Pancreas (tissue), 10 donors: ENCODE data around the gene NUAK2. TPM values are rescaled to one million over a fixed set of nuclear protein-coding genes. Genes with fewer than 3 reads are reported as not detected.

Experiments
- ATAC-seq, 4 donors: fragments of 200-7000 bp; cut with Tn5 transposase; one replicate each; pipeline versions ENCODE4 v1.8.0 to v1.9.1; 2020; ENCODE audit warnings: mild to moderate bottlenecking in 4 of 4, moderate library complexity in 4 of 4
- DNase-seq, 6 donors: peaks; one replicate each; pipeline ENCODE4 v3.0.0-alpha.2; 2020
- FAIRE-seq: peaks from 2 replicates; lab custom pipeline; 2012; peaks lifted over from hg19 to GRCh38; lab: Jason Lieb, UNC
- H3K27ac ChIP-seq, 4 donors: fragments of 200-600 bp; sonication (generic); 1 replicate in 3 of 4; 2 replicates in 1 of 4; pipeline versions ENCODE4 v1.5.0 to v1.8.0; 2020
- H3K27me3 ChIP-seq, 4 donors: fragments of 200-600 bp; one replicate each; pipeline ENCODE4 v1.8.0; 2021
- H3K36me3 ChIP-seq, 3 donors: fragments of 200-600 bp; sonication (generic) in 1 of 3; one replicate each; pipeline versions ENCODE4 v1.5.0 to v1.8.0; 2020 to 2021
- H3K4me1 ChIP-seq, 3 donors: fragments of 200-600 bp; one replicate each; pipeline ENCODE4 v1.8.0; 2021
- H3K4me3 ChIP-seq, 4 donors: fragments of 200-600 bp; sonication (generic) in 2 of 4; one replicate each; pipeline versions ENCODE4 v1.5.0 to v1.8.0; 2020 to 2021
- H3K9me3 ChIP-seq, 4 donors: fragments of 200-600 bp; one replicate each; pipeline ENCODE4 v1.8.0; 2021
- CTCF ChIP-seq, 4 donors: fragments of 200-600 bp; sonication (generic) in 3 of 4; IDR thresholded peaks; one replicate each; pipeline versions ENCODE4 v1.5.0 to v1.8.0; 2021; ENCODE audit warnings: antibody characterized with exemption in 4 of 4
- WGBS, 2 donors: extraction: QIAGEN DNeasy Blood & Tissue Kit; methylation state at CpG; one replicate each; pipeline ENCODE4 v1.1.7; 2013; 5-methylcytosine and 5-hydroxymethylcytosine counted together
- intact Hi-C, 3 donors: fragments of 100-400 bp; cut with DNase I; formaldehyde crosslinking; loops; one replicate each; pipeline versions ENCODE4 v1.11.1 to v1.14.2; 2022
- polyA plus RNA-seq, 2 donors: library from polyadenylated mRNA; stranded (reverse); fragments of 200-250 nt; gene quantifications; one replicate each; pipeline ENCODE4 v1.2.3, GENCODE V29; 2013
- total RNA-seq, 6 donors: library from RNA; stranded (reverse); fragmentation: NEBNext Ultra II Directional in 4 of 6; extraction: Animal tissue kit (Norgen Biotek cat#: 25700) in 4 of 6; gene quantifications; one replicate each; pipeline versions ENCODE4 v1.2.1 to v1.2.4, GENCODE V29; 2021 to 2023
- donor health status: healthy with polysubstance abuse.
- donor health status: DM: no; HTN: no; CAD: no; lungs with moderate emphysema.
- donor health status: DM: no; HTN: no; CAD: no.
- donor health status: control.
- donor health status: control.
- donor health status: Bipolar disorder and iron deficiency.
- donor health status: DM: yes; HTN: yes; CAD: no.
- donor health status: DM: no; HTN: no; CAD: no.
- donor health status: DM: no; HTN: no; CAD: no.
- donor health status: DM: yes; HTN: yes; CAD: no.

NUAK2 gene
- total and polyA plus RNA-seq, 8 donors = 6.3 to 14.4 (median 8.6) TPM

GRCh38 chr1:205275133-205275532, 46.4 kb downstream of the NUAK2 start:
- WGBS, 2 donors = 10 to 15% methylated on average over 3 of the region's 3 CpGs
- DNase-seq (peak; percentile 67 to 95 (median 90)), FAIRE-seq (no peak), ATAC-seq (peak; percentile 82 to 87 (median 86))
- no peak overlapping the region for H3K4me3 ChIP-seq
- no peaks in the 10 kb centered on the region for H3K27me3 ChIP-seq
- no peak for TF ChIP-seq CTCF (IDR thresholded peaks at IDR 0.05)
- intact Hi-C loops = no loop called here
- H3K9me3 ChIP-seq = no peaks in the 10 kb centered on the region
- H3K27ac ChIP-seq = peak overlapping the region; percentile 49 to 72 (median 57)
- no peaks in the 10 kb centered on the region for H3K36me3 ChIP-seq
- H3K4me1 ChIP-seq = peaks cover 14 to 17% (median 16%) of the 10 kb centered on the region in 3 donors

DNA sequence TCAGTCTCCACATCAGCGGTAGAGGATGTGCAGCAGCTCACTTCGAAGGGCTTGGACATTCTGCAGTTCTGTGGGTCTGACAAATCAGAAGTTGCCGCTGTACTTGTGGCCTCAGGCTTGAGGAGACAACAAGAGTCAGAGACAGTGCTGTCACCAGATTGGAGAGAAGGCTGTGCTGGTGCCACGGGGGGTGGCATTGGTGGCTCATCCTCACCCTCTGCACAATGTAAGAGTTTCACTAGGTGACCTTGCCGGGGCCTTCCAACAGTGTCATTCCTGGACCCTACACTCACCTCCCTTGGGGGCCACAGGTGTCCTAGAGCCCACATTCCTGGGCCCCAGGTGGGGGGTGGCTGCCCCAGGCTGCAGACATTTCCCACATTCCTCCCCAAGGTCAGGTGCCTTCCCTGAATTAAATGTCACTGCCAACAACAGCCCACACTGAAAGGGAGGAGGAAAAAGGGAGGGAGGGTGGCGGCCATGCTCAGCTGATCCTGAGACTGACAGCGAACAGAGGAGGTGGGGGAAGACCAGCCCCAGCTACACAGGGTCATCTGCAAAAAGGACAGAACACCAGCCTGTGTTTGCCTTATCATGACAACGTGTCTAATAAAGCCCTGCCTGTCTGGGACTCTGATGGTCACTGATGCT, 47.4 kb downstream of the NUAK2 start:
- Histone ChIP-seq H3K27me3 (no peaks in the 10 kb centered on the region), H3K9me3 (no peaks in the 10 kb centered on the region), H3K4me3 (no peak overlapping the region), H3K4me1 (peaks cover 14 to 17% (median 16%) of the 10 kb centered on the region in 3 donors), H3K36me3 (no peaks in the 10 kb centered on the region), H3K27ac (peak overlapping the region; percentile 49 to 72 (median 57))
- DNase-seq (peak in 4 of 6 donors; percentile 41 to 67 (median 66)), ATAC-seq (peak; percentile 38 to 44 (median 40)), FAIRE-seq (no peak)
- intact Hi-C loops = loop anchor here in 2 of 3 donors (5.0 kb wide), 1 partner anchor 53 kb away; no protein-coding TSS in a partner anchor
- whole genome bisulfite sequencing, 2 donors = 57 to 60% methylated on average over 8 of the region's 8 CpGs
- TF ChIP-seq CTCF (IDR thresholded peaks at IDR 0.05) = no peak

GRCh38 chr1:205273551-205273982, 48.0 kb downstream of the NUAK2 start:
- peak overlapping the region; percentile 49 to 72 (median 57) for H3K27ac ChIP-seq
- H3K36me3 ChIP-seq = no peaks in the 10 kb centered on the region
- no peaks in the 10 kb centered on the region for H3K9me3 ChIP-seq
- peak; percentile 97 to 99 (median 98) for TF ChIP-seq CTCF (IDR thresholded peaks at IDR 0.05)
- WGBS, 2 donors = 1 to 2% methylated on average over 7 of the region's 7 CpGs
- peaks cover 14 to 17% (median 16%) of the 10 kb centered on the region in 3 donors for H3K4me1 ChIP-seq
- H3K4me3 ChIP-seq = no peak overlapping the region
- no peaks in the 10 kb centered on the region for H3K27me3 ChIP-seq
- no peak for FAIRE-seq
- intact Hi-C loops = loop anchor here (1.0 to 5.0 kb wide), 2 partner anchors 52 to 54 kb away; no protein-coding TSS in a partner anchor
- ATAC-seq = peak; percentile 73 to 91 (median 84)
- peak; percentile 85 to 96 (median 92) for DNase-seq

GRCh38 chr1:205272536-205272935, 49.0 kb downstream of the NUAK2 start:
- FAIRE-seq (no peak), DNase-seq (no peak), ATAC-seq (no peak)
- no peak for TF ChIP-seq CTCF (IDR thresholded peaks at IDR 0.05)
- no peaks in the 10 kb centered on the region for H3K36me3 ChIP-seq
- peaks cover 14 to 17% (median 16%) of the 10 kb centered on the region in 3 donors for H3K4me1 ChIP-seq
- H3K4me3 ChIP-seq = no peak overlapping the region
- 71 to 92% methylated on average over 3 of the region's 3 CpGs for WGBS, 2 donors
- no peaks in the 10 kb centered on the region for H3K9me3 ChIP-seq
- no peak overlapping the region for H3K27ac ChIP-seq
- intact Hi-C loops = loop anchor here in 2 of 3 donors (5.0 kb wide), 1 partner anchor 55 kb away; no protein-coding TSS in a partner anchor
- H3K27me3 ChIP-seq = no peaks in the 10 kb centered on the region
